ENCODE measurements around the gene WDFY2.

DNA sequence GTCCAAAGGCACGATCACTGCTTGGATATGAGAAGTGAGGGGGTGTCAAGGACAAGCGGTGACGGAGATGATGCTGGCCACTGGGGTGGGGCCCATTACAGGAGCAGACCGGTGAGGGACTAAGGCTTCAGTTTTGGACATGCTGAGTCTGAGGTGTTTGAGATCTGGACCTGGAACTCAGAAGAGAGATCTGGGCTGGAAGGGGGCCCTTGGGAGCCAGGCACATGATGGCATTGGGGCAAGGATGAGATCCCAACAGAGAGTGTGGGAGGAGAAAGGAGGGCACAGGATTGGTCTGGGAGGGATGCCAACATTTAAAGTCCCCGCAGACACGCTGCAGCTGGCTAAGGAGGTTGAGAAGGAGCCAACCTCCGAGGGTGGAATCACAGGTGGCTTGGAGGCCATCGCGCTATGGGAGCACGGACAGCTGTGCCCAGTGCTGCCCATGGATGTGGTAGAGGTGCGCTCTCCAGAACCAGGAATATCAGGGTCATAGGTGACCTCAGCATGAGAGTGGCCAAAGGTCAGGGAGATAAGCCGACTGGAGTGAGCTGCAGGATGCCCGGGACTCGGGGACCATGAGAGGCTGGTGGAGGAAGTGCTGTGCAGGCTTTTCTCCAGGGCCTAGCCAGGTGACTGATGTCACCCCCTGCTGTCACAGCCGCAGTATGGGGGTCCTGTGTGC, 197.9 kb downstream of the WDFY2 start:
- TF ChIP-seq GATA2 (IDR thresholded peaks at IDR 0.05; ENCODE audit: low read depth, low read length) (no peak), GATA3 (IDR thresholded peaks at IDR 0.05; ENCODE audit: low read depth, low read length) (no peak)

All from SH-SY5Y (cell line).